ENCODE results near the gene POLN. TPM values are rescaled to one million over a fixed set of nuclear protein-coding genes. Genes with fewer than 3 reads are reported as not detected.

Gene POLN
- polyA plus RNA-seq, 2 of the 4 experiments (the other 2 are of a cell fraction), result 2.4 to 2.9 TPM

- ATAC-seq (no peak; a peak in 1 of 6 replicates), DNase-seq (ENCODE audit: low read depth in 1 of 2, low spot score in 1 of 2) (no peak), FAIRE-seq (no peak)
- Histone ChIP-seq H3K4me2 (no peak overlapping the region), H3K9me3 (no peaks in the 10 kb centered on the region), H3K4me1 (no peaks in the 10 kb centered on the region), H3K27ac (no peak overlapping the region), H3K4me3 (no peak overlapping the region)
- POLR2A ChIA-PET, result no interaction called here
- CTCF ChIA-PET, result no interaction called here
- TF ChIP-seq FOXS1 (CRISPR knock-in tag; IDR thresholded peaks at IDR 0.05), result no peak
- no peak for TF ChIP-seq EHF (CRISPR knock-in tag; IDR thresholded peaks at IDR 0.05)
- TF ChIP-seq JUNB (IDR thresholded peaks at IDR 0.05), result no peak
- no peak for TF ChIP-seq E2F6 (IDR thresholded peaks at IDR 0.05; ENCODE audit: borderline replicate concordance, low read depth)
- TF ChIP-seq FOSB (CRISPR knock-in tag; IDR thresholded peaks at IDR 0.05), result no peak
- TF ChIP-seq ATOH8 (CRISPR knock-in tag; IDR thresholded peaks at IDR 0.05; ENCODE audit: low read depth), result no peak
- no peak for TF ChIP-seq MAX (IDR thresholded peaks at IDR 0.05)
- TF ChIP-seq HOXA7 (CRISPR knock-in tag; IDR thresholded peaks at IDR 0.05), result no peak
- no peak for TF ChIP-seq CBX2 (IDR thresholded peaks at IDR 0.05; ENCODE audit: borderline replicate concordance, low read depth)
- TF ChIP-seq SREBF2 (IDR thresholded peaks at IDR 0.05), result no peak
- no peak for TF ChIP-seq HMGXB4 (CRISPR knock-in tag; IDR thresholded peaks at IDR 0.05; ENCODE audit: borderline replicate concordance)
- no peak for TF ChIP-seq MYC (IDR thresholded peaks at IDR 0.05; ENCODE audit: borderline replicate concordance, low read length)
- no peak for TF ChIP-seq HES2 (IDR thresholded peaks at IDR 0.05)
- TF ChIP-seq JUN (IDR thresholded peaks at IDR 0.05), result no peak
- no peak for TF ChIP-seq MAZ (IDR thresholded peaks at IDR 0.05; ENCODE audit: borderline replicate concordance, low read depth, low read length)
- 87% methylated on average over 2 of the region's 6 CpGs for WGBS (ENCODE audit: missing lambda C conversion rate)
Observed at GRCh38 chr4:2269206-2269531, 27.2 kb upstream of the POLN start.

- Histone ChIP-seq H3K4me2 (no peak overlapping the region), H3K27ac (no peak overlapping the region), H3K4me1 (no peaks in the 10 kb centered on the region), H3K9me3 (no peaks in the 10 kb centered on the region), H3K4me3 (no peak overlapping the region)
- no peak for DNase-seq (ENCODE audit: low read depth in 1 of 2, low spot score in 1 of 2)
- TF ChIP-seq MAFK (IDR thresholded peaks at IDR 0.05; ENCODE audit: partially characterized antibody), result no peak
- no peak for TF ChIP-seq JUNB (IDR thresholded peaks at IDR 0.05)
- TF ChIP-seq FOSL2 (IDR thresholded peaks at IDR 0.05), result no peak
- TF ChIP-seq FOSL2 (CRISPR knock-in tag; IDR thresholded peaks at IDR 0.05), result no peak
- no peak for TF ChIP-seq RAD21 (conservative IDR thresholded peaks at IDR 0.05 in 1 of 2, IDR thresholded peaks at IDR 0.05 in 1 of 2)
- TF ChIP-seq KDM1A (IDR thresholded peaks at IDR 0.05; ENCODE audit: low read depth), result no peak
- TF ChIP-seq CHD4 (IDR thresholded peaks at IDR 0.05; ENCODE audit: borderline replicate concordance), result no peak
- no peak for TF ChIP-seq BHLHE40 (IDR thresholded peaks at IDR 0.05; ENCODE audit: low read depth, low read length)
- no peak for TF ChIP-seq HOXA7 (CRISPR knock-in tag; IDR thresholded peaks at IDR 0.05)
- TF ChIP-seq KDM5A (IDR thresholded peaks at IDR 0.05), result no peak
- no peak for TF ChIP-seq ATOH8 (CRISPR knock-in tag; IDR thresholded peaks at IDR 0.05; ENCODE audit: low read depth)
- TF ChIP-seq FOSB (CRISPR knock-in tag; IDR thresholded peaks at IDR 0.05), result no peak
- no peak for TF ChIP-seq RNF2 (IDR thresholded peaks at IDR 0.05; ENCODE audit: borderline replicate concordance, low read depth)
- TF ChIP-seq CHD2 (IDR thresholded peaks at IDR 0.05; ENCODE audit: low read length, partially characterized antibody), result no peak
- no peak for TF ChIP-seq POLR2AphosphoS2 (conservative IDR thresholded peaks at IDR 0.05; ENCODE audit: low read length)
- no peak for TF ChIP-seq HMGXB4 (CRISPR knock-in tag; IDR thresholded peaks at IDR 0.05; ENCODE audit: borderline replicate concordance)
- TF ChIP-seq HEYL (CRISPR knock-in tag; IDR thresholded peaks at IDR 0.05), result no peak
- no peak for FAIRE-seq
- no peak for ATAC-seq
- 72% methylated on average over 12 of the region's 22 CpGs for WGBS (ENCODE audit: missing lambda C conversion rate)
- ChIA-PET POLR2A (no interaction called here), CTCF (no interaction called here)
Observed at GRCh38 chr4:2268357-2269205, 26.7 kb upstream of the POLN start.
